CD14-positive monocyte (primary cell): ENCODE measurements around the gene PPFIA4. TPM values are rescaled to one million over a fixed set of nuclear protein-coding genes. Genes with fewer than 3 reads are reported as not detected.

Experiments used
- DNase-seq, 3 donors: peaks; one replicate each; pipeline ENCODE4 v3.0.0-alpha.2; 2011 to 2022
- H2AFZ ChIP-seq: 2 replicates; pipeline ENCODE4 v1.6.0; 2012; ENCODE audit warnings: mild to moderate bottlenecking, low read depth, low read length, inconsistent platforms; ENCODE audit not compliant: insufficient read depth, poor library complexity, severe bottlenecking
- H3K27ac ChIP-seq, 2 donors: 1 replicate in 1 of 2; 2 replicates in 1 of 2; pipeline ENCODE4 v1.5.1; 2012 to 2013; ENCODE audit warnings: low read length in 2 of 2, control low read depth in 1 of 2, inconsistent platforms in 1 of 2, low read depth in 1 of 2, mild to moderate bottlenecking in 1 of 2
- H3K27me3 ChIP-seq, 2 donors: one replicate each; pipeline versions ENCODE4 v1.6.0 to v1.6.1; 2011 to 2013; ENCODE audit warnings: low read length in 2 of 2; ENCODE audit not compliant: control insufficient read depth in 2 of 2, insufficient read depth in 2 of 2
- H3K36me3 ChIP-seq, 2 donors: replicated peaks in 1 of 2; 1 replicate in 1 of 2; 2 replicates in 1 of 2; pipeline versions ENCODE4 v1.5.1 to v1.6.1; 2012 to 2013; ENCODE audit warnings: low read length in 2 of 2, control low read depth in 1 of 2, inconsistent platforms in 1 of 2, mild to moderate bottlenecking in 1 of 2; ENCODE audit not compliant: insufficient read depth in 2 of 2, control insufficient read depth in 1 of 2
- H3K4me1 ChIP-seq, 2 donors: 1 replicate in 1 of 2; 2 replicates in 1 of 2; pipeline versions ENCODE4 v1.5.1 to v1.6.1; 2012 to 2013; ENCODE audit warnings: low read length in 2 of 2, control low read depth in 1 of 2, inconsistent platforms in 1 of 2, mild to moderate bottlenecking in 1 of 2, moderate library complexity in 1 of 2; ENCODE audit not compliant: insufficient read depth in 2 of 2, control insufficient read depth in 1 of 2
- H3K4me2 ChIP-seq: replicated peaks from 2 replicates; pipeline ENCODE3; 2012; ENCODE audit warnings: low read length, moderate library complexity, mild to moderate bottlenecking; ENCODE audit not compliant: poor library complexity, severe bottlenecking; ENCODE audit errors: extremely low read depth
- H3K4me3 ChIP-seq, 3 experiments: fragments of 200-600 bp in 1 of 3; sonication (generic) in 1 of 3; replicated peaks in 1 of 3; 1 replicate in 2 of 3; 2 replicates in 1 of 3; pipeline ENCODE4 v1.5.1; 2011 to 2013; ENCODE audit warnings: low read length in 3 of 3, mild to moderate bottlenecking in 3 of 3, control low read depth in 2 of 3, low read depth in 2 of 3, inconsistent platforms in 1 of 3, moderate library complexity in 1 of 3
- H3K79me2 ChIP-seq: 2 replicates; pipeline ENCODE4 v1.6.0; 2012; ENCODE audit warnings: mild to moderate bottlenecking, control low read depth, inconsistent platforms, low read length, moderate library complexity; ENCODE audit not compliant: insufficient read depth
- H3K9ac ChIP-seq: 2 replicates; pipeline ENCODE4 v1.6.0; 2017; ENCODE audit warnings: low read length, mild to moderate bottlenecking; ENCODE audit not compliant: insufficient read depth, poor library complexity, severe bottlenecking
- H3K9me3 ChIP-seq, 2 donors: replicated peaks in 1 of 2; 1 replicate in 1 of 2; 2 replicates in 1 of 2; pipeline versions ENCODE4 v1.5.1 to v1.6.1; 2012 to 2013; ENCODE audit warnings: low read length in 2 of 2, control low read depth in 1 of 2; ENCODE audit not compliant: control insufficient read depth in 1 of 2, insufficient read depth in 1 of 2
- H4K20me1 ChIP-seq: 2 replicates; pipeline ENCODE4 v1.6.0; 2012; ENCODE audit warnings: mild to moderate bottlenecking, low read length, control low read depth, moderate library complexity; ENCODE audit not compliant: insufficient read depth
- H3K27ac Mint-ChIP-seq, 7 donors: one replicate each; pipeline ENCODE4 v1.8.0; 2020; ENCODE audit warnings: mild to moderate bottlenecking in 7 of 7, mixed read lengths in 7 of 7, moderate library complexity in 6 of 7, inconsistent platforms in 2 of 7
- H3K27me3 Mint-ChIP-seq, 3 donors: one replicate each; pipeline ENCODE4 v1.8.0; 2021 to 2022; ENCODE audit warnings: low read depth in 3 of 3, mild to moderate bottlenecking in 3 of 3, mixed read lengths in 3 of 3, moderate library complexity in 3 of 3, inconsistent platforms in 1 of 3
- H3K36me3 Mint-ChIP-seq, 2 donors: one replicate each; pipeline ENCODE4 v1.8.0; 2020; ENCODE audit warnings: mixed read lengths in 2 of 2, inconsistent platforms in 1 of 2, mild to moderate bottlenecking in 1 of 2
- H3K4me1 Mint-ChIP-seq: one replicate; pipeline ENCODE4 v1.8.0; 2020; ENCODE audit warnings: mild to moderate bottlenecking, mixed read lengths
- H3K4me3 Mint-ChIP-seq, 2 donors: one replicate each; pipeline ENCODE4 v1.8.0; 2020; ENCODE audit warnings: mild to moderate bottlenecking in 2 of 2, mixed read lengths in 2 of 2, moderate library complexity in 1 of 2
- H3K9me3 Mint-ChIP-seq, 7 donors: one replicate each; pipeline ENCODE4 v1.8.0; 2020 to 2022; ENCODE audit warnings: mixed read lengths in 7 of 7, mild to moderate bottlenecking in 6 of 7, moderate library complexity in 6 of 7, inconsistent platforms in 2 of 7
- CTCF ChIP-seq: fragments of 200-600 bp; IDR thresholded peaks from one replicate; pipeline ENCODE4 v1.8.0; 2022; ENCODE audit warnings: antibody characterized with exemption, mild to moderate bottlenecking
- WGBS: methylation state at CpG from one replicate; pipeline ENCODE4 v1.1.5; 2013; ENCODE audit warnings: missing lambda C conversion rate; ENCODE audit not compliant: insufficient coverage; 5-methylcytosine and 5-hydroxymethylcytosine counted together
- intact Hi-C, 2 donors: fragments of 100-400 bp; cut with micrococcal nuclease; formaldehyde crosslinking; loops; one replicate each; pipeline versions ENCODE4 v1.15.0 to v1.15.1; 2023
- polyA plus RNA-seq, 3 donors: library from polyadenylated mRNA; depleted of rRNA in 1 of 3; unstranded in 2 of 3; stranded (reverse) in 1 of 3; fragments of 300-500 nt in 2 of 3; fragments of >200 nt in 1 of 3; fragmentation: Illumina TruSeq in 2 of 3; gene quantifications; 1 replicate in 2 of 3; 2 replicates in 1 of 3; pipeline ENCODE4 v1.2.3, GENCODE V29; 2012 to 2021

PPFIA4 gene
- polyA plus RNA-seq, 3 donors: 0.52 to 1.0 (median 0.97) TPM

GRCh38 chr1:203083463-203083921 lies 57.2 kb downstream of the PPFIA4 start:
- H3K4me1 Mint-ChIP-seq: peaks cover 37% of the 10 kb centered on the region
- Histone ChIP-seq H4K20me1 (no peaks in the 10 kb centered on the region), H3K9ac (no peak overlapping the region), H3K4me2 (no peak overlapping the region), H2AFZ (no peak overlapping the region), H3K4me1 (peaks cover 8 to 30% of the 10 kb centered on the region in 2 donors), H3K9me3 (no peaks in the 10 kb centered on the region), H3K27me3 (no peaks in the 10 kb centered on the region), H3K4me3 (no peak overlapping the region), H3K27ac (no peak overlapping the region), H3K79me2 (no peaks in the 10 kb centered on the region), H3K36me3 (no peaks in the 10 kb centered on the region)
- no peak for TF ChIP-seq CTCF
- WGBS: 95% methylated on average over 7 of the region's 11 CpGs
- H3K27me3 Mint-ChIP-seq: peaks cover 2 to 10% (median 7%) of the 10 kb centered on the region in 3 donors
- H3K27ac Mint-ChIP-seq: peak overlapping the region in 3 of 7 donors; percentile 18 to 84 (median 65)
- H3K9me3 Mint-ChIP-seq: peaks cover 0 to 3% (median 0%) of the 10 kb centered on the region in 7 donors
- peak overlapping the region; percentile 52 to 54 for H3K4me3 Mint-ChIP-seq
- no peak for DNase-seq
- peaks cover 8 to 12% of the 10 kb centered on the region in 2 donors for H3K36me3 Mint-ChIP-seq
- intact Hi-C loops: no loop called here

GRCh38 chr1:203084588-203085527 lies 58.6 kb downstream of the PPFIA4 start:
- peaks cover 0 to 3% (median 0%) of the 10 kb centered on the region in 7 donors for H3K9me3 Mint-ChIP-seq

More at GRCh38 chr1:203084588-203085527, 58.6 kb downstream of the PPFIA4 start:
- Histone ChIP-seq H3K27ac (no peak overlapping the region), H3K4me2 (no peak overlapping the region), H3K4me1 (peaks cover 8 to 30% of the 10 kb centered on the region in 2 donors), H3K79me2 (no peaks in the 10 kb centered on the region), H3K9ac (no peak overlapping the region), H3K9me3 (no peaks in the 10 kb centered on the region), H3K4me3 (no peak overlapping the region), H2AFZ (no peak overlapping the region), H3K27me3 (no peaks in the 10 kb centered on the region), H4K20me1 (no peaks in the 10 kb centered on the region), H3K36me3 (no peaks in the 10 kb centered on the region)
- DNase-seq: no peak
- WGBS: 94% methylated on average over 11 of the region's 14 CpGs
- intact Hi-C loops: no loop called here
- Mint-ChIP-seq H3K4me1 (peaks cover 32% of the 10 kb centered on the region), H3K27ac (no peak overlapping the region), H3K36me3 (peaks cover 5% of the 10 kb centered on the region in 2 donors), H3K4me3 (no peak overlapping the region), H3K27me3 (peaks cover 2 to 14% (median 9%) of the 10 kb centered on the region in 3 donors)
- peak; percentile 51 for TF ChIP-seq CTCF
